Measurements from ENCODE around the gene METTL21A. TPM values are rescaled to one million over a fixed set of nuclear protein-coding genes. Genes with fewer than 3 reads are reported as not detected.

METTL21A gene
- polyA plus RNA-seq, 5 donors = 28.1 to 37.2 (median 33.2) TPM

- peak in 1 of 2 donors; percentile 17 for DNase-seq
Measured at GRCh38 chr2:207565736-207566500, 59.3 kb downstream of the METTL21A start.

Other genes starting within 250 kb of the METTL21A start
- gene CREB1, start 95.4 kb downstream of the METTL21A start, polyA plus RNA-seq (ENCODE audit: insufficient read depth in 1 of 5, insufficient read length in 5 of 5, low replicate concordance in 1 of 5) = 10 to 100 TPM; 42.9 to 83.4 (median 76.0) TPM
- gene CCNYL1, start 86.2 kb upstream of the METTL21A start, polyA plus RNA-seq (ENCODE audit: insufficient read depth in 1 of 5, insufficient read length in 5 of 5, low replicate concordance in 1 of 5) = 10 to 100 TPM; 18.2 to 27.5 (median 25.0) TPM
- 10 to 100 TPM in 4 of 5 donors, 1 to 10 TPM in 1; 9.6 to 17.9 (median 11.0) TPM for gene FZD5, start 144.5 kb upstream of the METTL21A start, polyA plus RNA-seq (ENCODE audit: insufficient read depth in 1 of 5, insufficient read length in 5 of 5, low replicate concordance in 1 of 5)

All from right lung (tissue), 5 donors.